ENCODE data around the gene TLCD5. TPM values are rescaled to one million over a fixed set of nuclear protein-coding genes. Genes with fewer than 3 reads are reported as not detected.

TLCD5 gene
- total RNA-seq, 1 experiment from 2014 or later, result 7.1 TPM

GRCh38 chr11:120378474-120378873 is 53.4 kb downstream of the TLCD5 start:
- Histone ChIP-seq H3K23me2 (ENCODE audit: insufficient read length, low read depth, low read length, poor library complexity, severe bottlenecking) (no peaks in the 10 kb centered on the region), H4K91ac (ENCODE audit: insufficient read length, low read depth, low read length) (no peak overlapping the region), H3K4ac (ENCODE audit: low read depth, low read length) (no peak overlapping the region), H2AK5ac (ENCODE audit: insufficient read length, low read length) (no peak overlapping the region), H4K20me1 (ENCODE audit: control insufficient read depth, insufficient read depth, insufficient read length) (no peaks in the 10 kb centered on the region), H2AFZ (ENCODE audit: low read length) (no peak overlapping the region), H2BK12ac (ENCODE audit: insufficient read length, low read depth, low read length) (no peak overlapping the region), H3K27ac (ENCODE audit: insufficient read length, low read depth, low read length) (no peak overlapping the region), H3K4me2 (ENCODE audit: insufficient read depth, insufficient read length, low read length) (no peak overlapping the region), H3K56ac (ENCODE audit: insufficient read length, low read depth, low read length) (no peak overlapping the region), H3K9me3 (ENCODE audit: control insufficient read depth, low read depth, low read length) (no peaks in the 10 kb centered on the region), H3T11ph (ENCODE audit: low read length) (no peak overlapping the region), H2BK5ac (ENCODE audit: insufficient read length, low read length) (no peak overlapping the region), H3K27me3 (ENCODE audit: insufficient read depth, low read length) (no peaks in the 10 kb centered on the region), H3K18ac (ENCODE audit: insufficient read length, low read depth, low read length) (no peak overlapping the region), H3K4me1 (ENCODE audit: insufficient read depth, low read length) (no peaks in the 10 kb centered on the region), H4K8ac (replicated peaks; ENCODE audit: insufficient read length, low read depth, low read length) (no peak overlapping the region), H3K79me1 (ENCODE audit: insufficient read depth, low read depth, low read length, poor library complexity, severe bottlenecking) (peaks cover 1% of the 10 kb centered on the region), H3K9ac (ENCODE audit: extremely low read depth, insufficient read length, low read length) (no peak overlapping the region), H3K23ac (ENCODE audit: insufficient read length, low read depth, low read length) (no peak overlapping the region), H2BK20ac (ENCODE audit: low read depth, low read length, poor library complexity, severe bottlenecking) (no peak overlapping the region), H2BK15ac (ENCODE audit: low read depth, low read length) (no peak overlapping the region), H4K5ac (ENCODE audit: insufficient read length, low read depth, low read length) (no peak overlapping the region), H3K14ac (ENCODE audit: insufficient read depth, low read length) (no peak overlapping the region), H2BK120ac (ENCODE audit: low read depth, low read length, poor library complexity, severe bottlenecking) (no peak overlapping the region), H3K79me2 (ENCODE audit: insufficient read depth, low read length) (peaks cover 2% of the 10 kb centered on the region; the same call in 1 of the 2 replicates)
- Mint-ChIP-seq H3K36me3 (ENCODE audit: insufficient read depth in 1 of 3, low read depth in 3 of 3) (peaks cover 24 to 38% (median 27%) of the 10 kb centered on the region in 3 experiments), H3K27ac (no peak overlapping the region), H3K9me3 (peaks cover 26 to 32% of the 10 kb centered on the region in 2 experiments), H3K4me1 (peaks cover 12 to 16% of the 10 kb centered on the region in 2 experiments), H3K27me3 (ENCODE audit: low read depth) (no peaks in the 10 kb centered on the region), H3K4me3 (no peak overlapping the region)
- no peak for TF ChIP-seq CTCF (conservative IDR thresholded peaks at IDR 0.05)
- no peak for DNase-seq
- no CpG with 5 or more reads among the region's 3 CpGs for WGBS (ENCODE audit: extremely low coverage, insufficient read length, low lambda C conversion rate)
